Esophagus squamous epithelium (tissue), 5 donors: Measurements from ENCODE around the gene BCL2. TPM values are rescaled to one million over a fixed set of nuclear protein-coding genes. Genes with fewer than 3 reads are reported as not detected.

Source experiments
- DNase-seq: peaks from one replicate; lab custom pipeline; 2025; lab: John Stamatoyannopoulos, UW
- H3K27ac ChIP-seq, 4 donors: fragments of 200-600 bp; sonication (generic); one replicate each; pipeline ENCODE4 v1.5.1; 2016 to 2019; ENCODE audit warnings: mild to moderate bottlenecking in 1 of 4
- H3K27me3 ChIP-seq, 4 donors: fragments of 200-600 bp; sonication (generic); 1 replicate in 3 of 4; 2 replicates in 1 of 4; pipeline versions ENCODE4 v1.5.1 to v1.6.0; 2017 to 2021; ENCODE audit warnings: antibody characterized with exemption in 1 of 4
- H3K36me3 ChIP-seq, 3 donors: fragments of 200-600 bp; sonication (generic); one replicate each; pipeline ENCODE4 v1.5.1; 2016 to 2019
- H3K4me1 ChIP-seq, 3 donors: fragments of 200-600 bp; sonication (generic); one replicate each; pipeline ENCODE4 v1.5.1; 2017 to 2019
- H3K4me3 ChIP-seq, 4 donors: fragments of 200-600 bp; sonication (generic); 1 replicate in 3 of 4; 2 replicates in 1 of 4; pipeline ENCODE4 v1.5.1; 2016 to 2019; ENCODE audit warnings: mild to moderate bottlenecking in 2 of 4, moderate library complexity in 1 of 4
- H3K9me3 ChIP-seq, 3 donors: fragments of 200-600 bp; sonication (generic); one replicate each; pipeline ENCODE4 v1.5.1; 2016 to 2019
- POLR2A ChIP-seq, 4 donors: fragments of 450-650 bp; IDR thresholded peaks; one replicate each; pipeline ENCODE4 v1.6.1; 2017; ENCODE audit warnings: antibody characterized with exemption in 4 of 4, mild to moderate bottlenecking in 4 of 4, moderate library complexity in 3 of 4
- WGBS, 2 donors: methylation state at CpG; one replicate each; pipeline ENCODE4 v1.1.5; 2018; 5-methylcytosine and 5-hydroxymethylcytosine counted together
- intact Hi-C: fragments of 100-400 bp; cut with DNase I; formaldehyde crosslinking; loops from one replicate; pipeline ENCODE4 v1.15.0; 2022
- total RNA-seq, 4 donors: library from RNA; depleted of rRNA; stranded (reverse); fragments of >200 nt; gene quantifications; one replicate each; pipeline ENCODE4 v1.1.0, GENCODE V29; 2016
- TF ChIP-seq, protein P1 (sequence below), 6 experiments: fragments of 450-650 bp in 4 of 6; fragments of 200-600 bp in 2 of 6; sonication (generic) in 2 of 6; IDR thresholded peaks; one replicate each; pipeline ENCODE4 v1.5.1; 2016 to 2019; ENCODE audit warnings: antibody characterized with exemption in 6 of 6, mild to moderate bottlenecking in 4 of 6, moderate library complexity in 4 of 6
- donor health status: DM: yes; HTN: yes; CAD: no.

The BCL2 gene
- total RNA-seq, 4 donors from 2014 or later = 3.1 to 17.4 (median 4.2) TPM

DNA sequence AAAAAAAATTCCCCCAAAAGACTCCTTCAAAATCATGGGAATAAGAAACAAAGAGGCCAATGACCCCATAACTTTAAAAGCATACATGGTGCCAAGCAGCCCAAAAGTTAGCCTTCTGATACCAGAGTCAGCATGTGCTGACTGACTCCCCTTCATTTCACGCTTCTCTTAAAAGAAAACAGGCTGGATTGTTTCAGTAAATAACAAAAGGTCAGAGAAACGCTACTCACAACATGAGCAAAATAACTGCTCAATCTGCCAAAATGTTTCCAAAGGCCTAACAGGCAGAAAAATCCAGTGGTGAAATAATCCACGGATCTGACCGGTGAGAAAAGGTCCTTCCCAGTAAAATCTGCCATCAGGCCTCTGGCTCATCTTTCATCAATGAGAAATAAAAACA lies 71.6 kb downstream of the BCL2 start:
- intact Hi-C loops = no loop called here
- Histone ChIP-seq H3K27me3 (no peaks in the 10 kb centered on the region), H3K9me3 (no peaks in the 10 kb centered on the region), H3K4me3 (no peak overlapping the region), H3K36me3 (no peaks in the 10 kb centered on the region), H3K4me1 (peaks cover 0 to 10% (median 4%) of the 10 kb centered on the region in 3 donors), H3K27ac (peak overlapping the region in 2 of 4 donors; percentile 34 to 49)
- 75 to 80% methylated on average over 4 of the region's 4 CpGs for WGBS, 2 donors
- no peak for DNase-seq
- TF ChIP-seq POLR2A (IDR thresholded peaks at IDR 0.05) = no peak
- TF ChIP-seq, protein P1, sequence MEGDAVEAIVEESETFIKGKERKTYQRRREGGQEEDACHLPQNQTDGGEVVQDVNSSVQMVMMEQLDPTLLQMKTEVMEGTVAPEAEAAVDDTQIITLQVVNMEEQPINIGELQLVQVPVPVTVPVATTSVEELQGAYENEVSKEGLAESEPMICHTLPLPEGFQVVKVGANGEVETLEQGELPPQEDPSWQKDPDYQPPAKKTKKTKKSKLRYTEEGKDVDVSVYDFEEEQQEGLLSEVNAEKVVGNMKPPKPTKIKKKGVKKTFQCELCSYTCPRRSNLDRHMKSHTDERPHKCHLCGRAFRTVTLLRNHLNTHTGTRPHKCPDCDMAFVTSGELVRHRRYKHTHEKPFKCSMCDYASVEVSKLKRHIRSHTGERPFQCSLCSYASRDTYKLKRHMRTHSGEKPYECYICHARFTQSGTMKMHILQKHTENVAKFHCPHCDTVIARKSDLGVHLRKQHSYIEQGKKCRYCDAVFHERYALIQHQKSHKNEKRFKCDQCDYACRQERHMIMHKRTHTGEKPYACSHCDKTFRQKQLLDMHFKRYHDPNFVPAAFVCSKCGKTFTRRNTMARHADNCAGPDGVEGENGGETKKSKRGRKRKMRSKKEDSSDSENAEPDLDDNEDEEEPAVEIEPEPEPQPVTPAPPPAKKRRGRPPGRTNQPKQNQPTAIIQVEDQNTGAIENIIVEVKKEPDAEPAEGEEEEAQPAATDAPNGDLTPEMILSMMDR (IDR thresholded peaks at IDR 0.05) = no peak

DNA sequence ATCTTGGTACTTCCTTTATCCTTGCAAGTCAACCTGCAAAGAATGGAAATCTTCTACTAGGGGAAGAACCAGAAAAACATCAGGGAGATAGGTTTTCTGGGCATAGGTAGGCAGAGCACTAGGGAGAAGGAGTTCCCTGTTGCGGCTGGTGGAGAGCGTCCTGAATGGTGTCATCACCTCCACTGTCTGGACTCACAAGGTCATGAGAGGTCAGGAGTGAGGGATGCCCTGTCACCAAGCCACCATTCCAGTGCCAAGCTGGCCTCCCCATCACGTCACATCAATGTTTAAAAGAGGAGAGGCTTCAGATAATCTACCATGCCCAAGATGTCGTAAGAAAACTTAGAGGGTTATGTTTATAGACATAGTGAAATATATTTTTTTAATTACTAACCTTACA lies 72.1 kb downstream of the BCL2 start:
- peak overlapping the region in 3 of 4 donors; percentile 34 to 50 (median 49) for H3K27ac ChIP-seq
- WGBS, 2 donors = 85 to 88% methylated on average over 4 of the region's 4 CpGs

DNA sequence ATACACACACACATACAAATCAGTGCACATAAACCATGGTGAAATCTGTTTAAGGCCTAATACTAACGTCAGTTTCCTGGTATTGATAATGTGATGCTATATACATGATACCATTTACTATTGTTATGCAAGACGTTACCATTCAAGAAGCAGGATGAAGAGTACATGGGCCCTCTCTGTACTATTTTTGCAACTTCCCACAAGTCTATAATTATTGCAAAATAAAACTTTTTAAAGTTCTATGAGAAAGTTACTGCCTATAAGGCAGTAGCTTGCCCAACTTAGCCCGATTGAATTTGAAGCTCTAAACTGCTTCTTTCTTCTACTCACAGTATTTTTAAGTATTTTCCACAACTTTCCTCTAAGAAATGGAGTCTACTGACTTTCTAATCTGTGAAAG lies 74.0 kb downstream of the BCL2 start:
- intact Hi-C loops = no loop called here
- TF ChIP-seq, protein P1 (IDR thresholded peaks at IDR 0.05) = no peak
- no peak for TF ChIP-seq POLR2A (IDR thresholded peaks at IDR 0.05)
- Histone ChIP-seq H3K4me1 (peaks cover 0 to 5% (median 4%) of the 10 kb centered on the region in 3 donors), H3K9me3 (no peaks in the 10 kb centered on the region), H3K27me3 (no peaks in the 10 kb centered on the region), H3K27ac (peak overlapping the region in 2 of 4 donors; percentile 29 to 49), H3K36me3 (no peaks in the 10 kb centered on the region), H3K4me3 (no peak overlapping the region)
- 71 to 80% methylated on average over 3 of the region's 3 CpGs for WGBS, 2 donors
- no peak for DNase-seq

More for the DNA sequence above, 72.1 kb downstream of the BCL2 start:
- intact Hi-C loops = no loop called here
- DNase-seq = no peak
- Histone ChIP-seq H3K4me3 (no peak overlapping the region), H3K36me3 (no peaks in the 10 kb centered on the region), H3K9me3 (no peaks in the 10 kb centered on the region), H3K4me1 (peaks cover 0 to 6% (median 4%) of the 10 kb centered on the region in 3 donors), H3K27me3 (no peaks in the 10 kb centered on the region)
- TF ChIP-seq, protein P1 (IDR thresholded peaks at IDR 0.05) = no peak
- no peak for TF ChIP-seq POLR2A (IDR thresholded peaks at IDR 0.05)

GRCh38 chr18:63244607-63245006 lies 75.0 kb downstream of the BCL2 start:
- peaks cover 0 to 5% (median 4%) of the 10 kb centered on the region in 3 donors for H3K4me1 ChIP-seq
- TF ChIP-seq POLR2A (IDR thresholded peaks at IDR 0.05) = no peak
- TF ChIP-seq, protein P1 (IDR thresholded peaks at IDR 0.05) = no peak
- H3K9me3 ChIP-seq = no peaks in the 10 kb centered on the region
- peak overlapping the region in 3 of 4 donors; percentile 29 to 56 (median 49) for H3K27ac ChIP-seq
- H3K27me3 ChIP-seq = no peaks in the 10 kb centered on the region
- no peak for DNase-seq
- H3K36me3 ChIP-seq = no peaks in the 10 kb centered on the region
- intact Hi-C loops = no loop called here
- 69 to 79% methylated on average over 6 of the region's 6 CpGs for WGBS, 2 donors
- no peak overlapping the region for H3K4me3 ChIP-seq

GRCh38 chr18:63241760-63242159 lies 77.8 kb downstream of the BCL2 start:
- Histone ChIP-seq H3K36me3 (no peaks in the 10 kb centered on the region), H3K4me3 (no peak overlapping the region), H3K4me1 (peaks cover 15 to 26% (median 15%) of the 10 kb centered on the region in 3 donors), H3K27me3 (no peaks in the 10 kb centered on the region), H3K27ac (no peak overlapping the region), H3K9me3 (no peaks in the 10 kb centered on the region)
- intact Hi-C loops = no loop called here
- 90 to 93% methylated on average over 7 of the region's 7 CpGs for WGBS, 2 donors
- DNase-seq = no peak
- TF ChIP-seq POLR2A (IDR thresholded peaks at IDR 0.05) = no peak
- TF ChIP-seq, protein P1 (IDR thresholded peaks at IDR 0.05) = no peak
